Fibroblast of peridontal ligament (primary cell): ENCODE data around the gene PPP3R2.

ENCODE experiments used
- DNase-seq: peaks from one replicate; pipeline ENCODE4 v3.0.0-alpha.2; 2010; ENCODE audit errors: extremely low read depth

The PPP3R2 gene, protein sequence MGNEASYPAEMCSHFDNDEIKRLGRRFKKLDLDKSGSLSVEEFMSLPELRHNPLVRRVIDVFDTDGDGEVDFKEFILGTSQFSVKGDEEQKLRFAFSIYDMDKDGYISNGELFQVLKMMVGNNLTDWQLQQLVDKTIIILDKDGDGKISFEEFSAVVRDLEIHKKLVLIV

DNA sequence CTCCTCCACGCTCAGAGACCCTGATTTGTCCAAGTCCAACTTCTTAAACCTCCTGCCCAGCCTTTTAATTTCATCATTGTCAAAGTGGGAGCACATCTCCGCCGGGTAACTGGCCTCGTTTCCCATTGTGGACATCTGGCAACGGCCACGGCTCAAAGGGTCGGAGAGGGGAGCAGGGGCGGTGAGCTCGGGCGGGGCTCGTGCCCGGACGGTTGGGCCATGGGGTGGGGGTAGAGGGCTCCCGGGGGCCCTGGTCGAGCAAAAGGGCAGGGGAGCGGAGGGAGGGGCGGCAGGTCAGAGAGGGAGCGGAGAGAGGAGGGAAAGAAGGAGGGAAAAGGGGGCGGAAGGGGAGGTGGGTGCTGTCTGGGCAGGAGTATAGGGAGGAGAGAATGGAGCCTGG, at the start of gene PPP3R2:
Gene PPP3R2, minus strand, starts transcription at position 174 of the 400 bp plus-strand sequence. Its CDS starts 48 bp downstream, at position 126.
- DNase-seq: no peak

GRCh38 chr9:101639785-101640665, 45.3 kb upstream of the PPP3R2 start:
- DNase-seq: no peak

GRCh38 chr9:101639311-101639710, 44.5 kb upstream of the PPP3R2 start:
- DNase-seq: no peak

GRCh38 chr9:101636247-101636646, 41.5 kb upstream of the PPP3R2 start:
- DNase-seq: no peak

- DNase-seq: no peak
Measured at GRCh38 chr9:101635473-101635872, 40.7 kb upstream of the PPP3R2 start.

DNA sequence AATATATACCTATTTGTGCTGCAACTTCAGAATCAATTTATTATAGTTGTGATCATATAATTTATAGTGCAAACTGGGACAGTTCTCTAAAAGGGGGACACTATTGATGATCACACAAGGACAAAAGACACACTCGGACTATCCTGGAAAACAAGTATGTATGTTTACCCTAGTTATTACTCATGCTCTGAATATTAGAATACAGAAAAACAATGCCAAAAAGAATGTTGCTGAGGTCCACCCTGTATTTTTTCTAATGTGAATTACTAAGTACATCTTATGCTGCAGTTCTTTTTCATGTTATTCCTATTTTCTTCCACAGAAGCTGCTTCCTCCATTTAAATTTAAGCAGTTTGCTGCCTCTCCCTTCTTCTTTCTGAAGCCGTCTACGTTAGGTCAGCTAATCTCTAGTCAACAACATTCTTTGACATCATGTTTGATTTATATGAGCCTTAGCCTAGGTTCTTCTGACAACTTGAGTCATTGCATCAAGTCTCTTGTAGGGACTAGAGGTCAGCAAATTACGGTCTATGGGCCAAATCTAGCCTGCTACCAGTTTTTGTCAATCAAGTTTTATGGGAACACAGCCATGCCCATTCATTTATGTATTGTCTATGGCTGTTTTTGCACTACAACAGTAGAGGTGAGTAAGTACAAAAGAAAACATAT, 40.1 kb upstream of the PPP3R2 start:
- DNase-seq: no peak

DNA sequence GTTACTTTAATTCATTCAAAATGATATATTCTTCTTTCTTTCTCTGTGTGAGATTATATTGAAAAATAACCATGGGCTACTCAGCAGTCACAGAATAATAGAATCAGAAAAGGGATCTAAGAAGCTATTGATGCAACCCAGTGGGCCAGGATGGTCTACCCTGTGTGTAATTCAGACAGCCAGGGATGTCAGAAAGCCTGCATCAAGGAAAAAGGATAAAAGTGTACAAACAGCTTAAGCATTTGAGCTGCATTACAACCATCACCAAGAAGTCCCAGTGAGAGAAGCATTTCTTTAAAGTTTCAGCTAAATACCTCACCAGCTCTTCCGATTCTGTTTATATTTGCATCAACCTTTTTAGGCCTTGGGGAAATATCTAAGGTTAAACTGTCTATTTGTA, 37.8 kb upstream of the PPP3R2 start:
- DNase-seq: no peak

GRCh38 chr9:101631892-101632291, 37.1 kb upstream of the PPP3R2 start:
- no peak for DNase-seq

- DNase-seq: no peak
Measured at GRCh38 chr9:101629636-101630035, 34.9 kb upstream of the PPP3R2 start.

DNA sequence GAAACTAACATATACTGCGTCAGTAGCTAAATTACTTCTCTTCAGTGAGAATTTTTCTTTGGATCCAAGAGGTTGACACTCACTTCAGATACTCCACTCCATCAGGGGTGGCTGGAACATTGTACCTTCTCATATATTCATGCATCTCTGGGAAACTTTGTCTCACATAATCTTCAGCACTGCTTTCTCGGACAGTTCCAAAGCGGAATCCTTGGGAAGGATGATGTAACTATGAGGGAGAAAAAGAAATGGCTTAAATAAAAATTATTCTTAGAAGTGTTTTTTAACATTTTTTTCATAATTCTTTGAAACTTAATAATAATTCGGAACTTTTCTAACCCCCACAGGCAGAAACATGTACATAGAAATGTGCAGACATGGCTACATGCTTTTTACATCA, 33.4 kb upstream of the PPP3R2 start:
- DNase-seq: peak; percentile 1

DNA sequence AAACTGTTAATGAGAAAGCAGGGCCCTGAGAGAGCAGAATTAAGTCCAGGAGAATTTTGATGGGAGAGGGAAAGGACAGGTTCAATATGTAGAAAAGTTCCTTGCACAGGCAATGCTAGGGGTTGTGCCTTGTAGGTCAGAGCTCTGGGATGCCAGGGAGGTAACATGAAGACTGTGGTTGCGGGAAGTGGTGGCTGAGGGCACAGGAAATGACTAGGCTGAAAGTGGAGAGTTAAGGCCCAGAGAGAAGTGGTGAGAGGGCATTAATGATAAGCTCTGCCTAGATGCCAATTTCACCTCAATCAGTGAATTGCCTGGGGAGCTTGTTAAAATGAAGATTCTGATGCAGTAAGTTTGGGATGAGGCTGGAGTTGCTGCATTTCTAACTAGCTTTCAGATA, 31.5 kb upstream of the PPP3R2 start:
- DNase-seq: no peak

DNA sequence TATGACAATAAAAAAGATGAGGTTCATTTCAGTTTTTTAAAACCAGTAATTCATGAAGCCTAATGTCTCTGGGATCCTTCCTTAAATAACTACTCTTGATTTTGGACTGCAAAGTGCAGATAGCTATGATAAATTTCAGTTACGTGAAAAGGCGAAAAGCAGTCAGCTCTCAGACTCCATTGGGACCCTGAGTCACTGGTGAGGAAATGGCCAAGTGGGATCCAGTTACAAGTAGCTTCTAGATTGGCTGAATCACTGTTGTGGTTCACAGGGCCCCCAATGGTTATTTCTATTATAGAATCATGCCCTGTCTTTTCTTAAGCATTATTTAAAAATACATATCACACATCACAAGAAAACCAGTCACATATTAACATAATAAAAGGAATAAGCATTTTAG, 31.1 kb upstream of the PPP3R2 start:
- peak; percentile 16 for DNase-seq

DNA sequence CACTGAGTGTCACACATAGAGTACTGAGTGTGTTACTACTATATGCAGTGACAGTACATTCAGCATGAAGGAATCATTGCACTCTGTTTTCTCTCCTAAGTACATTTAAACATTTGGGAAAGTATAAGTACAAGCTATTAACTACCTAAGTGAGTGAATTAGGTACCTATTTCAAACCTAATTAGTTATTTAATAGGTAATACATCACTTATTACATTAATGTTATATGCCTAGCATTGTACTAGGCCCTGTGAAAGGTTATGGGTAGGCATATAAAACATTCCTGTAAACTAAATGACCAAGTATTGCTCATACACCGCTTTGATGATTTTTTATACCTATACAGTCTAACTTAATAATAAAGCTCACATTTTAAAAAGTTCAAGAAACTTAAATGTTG, 25.7 kb upstream of the PPP3R2 start:
- DNase-seq: no peak

- DNase-seq: no peak
Measured at GRCh38 chr9:101618698-101619097, 23.9 kb upstream of the PPP3R2 start.

GRCh38 chr9:101605547-101605946, 10.8 kb upstream of the PPP3R2 start:
- no peak for DNase-seq

GRCh38 chr9:101604296-101604695, 9.5 kb upstream of the PPP3R2 start:
- no peak for DNase-seq

DNA sequence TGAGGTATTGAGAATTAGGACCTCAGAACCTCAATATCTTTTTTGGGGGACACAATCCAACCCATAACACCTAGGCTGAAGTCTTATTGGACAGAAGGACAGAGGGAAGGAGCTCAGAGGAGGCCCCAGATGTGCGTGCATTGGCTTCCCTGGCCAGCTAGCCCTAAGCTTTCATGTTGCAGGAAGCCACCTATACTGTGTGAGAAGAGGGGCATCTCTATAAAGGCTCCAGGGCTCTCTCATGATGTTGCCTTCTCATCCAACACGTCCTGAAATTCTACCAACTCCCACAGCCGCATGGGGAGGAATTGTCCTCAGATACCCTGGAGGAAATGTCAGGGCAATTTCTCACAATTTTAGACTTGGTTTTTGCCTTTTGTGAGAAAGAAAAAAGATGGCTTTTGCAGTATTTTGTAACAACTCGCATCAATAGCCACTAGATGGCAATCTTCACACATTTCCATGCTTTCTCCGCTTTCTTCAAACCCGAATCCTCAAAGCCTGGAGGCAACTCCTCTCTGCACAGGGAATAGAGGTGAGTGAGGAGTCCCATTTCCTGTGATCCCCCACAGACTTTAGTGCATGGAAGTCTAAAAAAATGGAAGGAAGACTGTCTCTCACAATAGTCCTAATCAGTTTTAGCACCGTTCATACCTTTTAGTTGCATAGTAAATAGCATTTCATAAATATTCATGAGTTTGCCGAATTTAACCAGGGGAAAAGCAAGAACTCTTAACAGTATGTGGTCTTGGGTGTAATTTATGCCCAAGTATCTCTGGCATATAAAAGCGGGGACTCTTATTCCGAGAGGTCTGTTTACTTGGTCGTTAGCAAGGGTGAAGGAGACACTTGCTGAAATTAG, 7.4 kb upstream of the PPP3R2 start:
- peak; percentile 66 for DNase-seq

GRCh38 chr9:101593345-101593744, 1.4 kb downstream of the PPP3R2 start:
- no peak for DNase-seq

- no peak for DNase-seq
Measured at GRCh38 chr9:101592788-101593187, 2.0 kb downstream of the PPP3R2 start.

GRCh38 chr9:101591787-101592446, 2.9 kb downstream of the PPP3R2 start:
- DNase-seq: no peak

- no peak for DNase-seq
Measured at GRCh38 chr9:101590901-101591300, 3.9 kb downstream of the PPP3R2 start.
